Liver (tissue), 9 donors: ENCODE results near the gene XXYLT1. TPM values are rescaled to one million over a fixed set of nuclear protein-coding genes. Genes with fewer than 3 reads are reported as not detected.

Experiments used
- DNase-seq: peaks from one replicate; pipeline ENCODE4 v3.0.0-alpha.2; 2017; ENCODE audit warnings: low spot score
- H3K27ac ChIP-seq, 2 donors: one replicate each; pipeline ENCODE4 v1.7.0; 2013; ENCODE audit warnings: inconsistent platforms in 2 of 2, low read length in 2 of 2, control low read depth in 1 of 2, low read depth in 1 of 2, mild to moderate bottlenecking in 1 of 2
- H3K27me3 ChIP-seq, 4 donors: one replicate each; pipeline versions ENCODE4 v1.6.1 to v1.7.0; 2013; ENCODE audit warnings: low read length in 3 of 4, inconsistent platforms in 1 of 4, mild to moderate bottlenecking in 1 of 4, moderate library complexity in 1 of 4; ENCODE audit not compliant: control insufficient read depth in 4 of 4, insufficient read depth in 4 of 4
- H3K36me3 ChIP-seq, 4 donors: one replicate each; pipeline versions ENCODE4 v1.6.1 to v1.7.0; 2013; ENCODE audit warnings: low read length in 3 of 4, mild to moderate bottlenecking in 3 of 4, low read depth in 1 of 4, moderate library complexity in 1 of 4; ENCODE audit not compliant: control insufficient read depth in 4 of 4, insufficient read depth in 3 of 4
- H3K4me1 ChIP-seq, 4 donors: one replicate each; pipeline versions ENCODE4 v1.6.1 to v1.7.0; 2013; ENCODE audit warnings: low read length in 3 of 4, mild to moderate bottlenecking in 3 of 4, moderate library complexity in 1 of 4; ENCODE audit not compliant: control insufficient read depth in 4 of 4, insufficient read depth in 4 of 4
- H3K4me3 ChIP-seq, 3 donors: one replicate each; pipeline versions ENCODE4 v1.6.1 to v1.7.0; 2013; ENCODE audit warnings: low read length in 3 of 3, control low read depth in 1 of 3, low read depth in 1 of 3, mild to moderate bottlenecking in 1 of 3
- H3K9ac ChIP-seq, 2 donors: one replicate each; pipeline ENCODE4 v1.7.0; 2013; ENCODE audit warnings: low read length in 2 of 2, mild to moderate bottlenecking in 2 of 2, moderate library complexity in 2 of 2, control low read depth in 1 of 2, low read depth in 1 of 2
- H3K9me3 ChIP-seq, 4 donors: one replicate each; pipeline versions ENCODE4 v1.6.1 to v1.7.0; 2013; ENCODE audit warnings: low read length in 3 of 4; ENCODE audit not compliant: control insufficient read depth in 4 of 4
- EGR1 ChIP-seq, 2 donors: IDR thresholded peaks; 2 replicates each; pipeline ENCODE4 v1.6.1; 2016 to 2018; ENCODE audit warnings: antibody characterized with exemption in 2 of 2, low read depth in 2 of 2
- FOXA1 ChIP-seq: IDR thresholded peaks from 2 replicates; pipeline ENCODE4 v1.6.1; 2016; ENCODE audit warnings: antibody characterized with exemption
- FOXA2 ChIP-seq: IDR thresholded peaks from 2 replicates; pipeline ENCODE4 v1.6.1; 2016; ENCODE audit warnings: antibody characterized with exemption
- GABPA ChIP-seq, 2 donors: IDR thresholded peaks in 1 of 2; conservative IDR thresholded peaks in 1 of 2; 2 replicates each; pipeline ENCODE4 v1.6.1; 2016; ENCODE audit warnings: antibody characterized with exemption in 2 of 2, mild to moderate bottlenecking in 1 of 2, moderate library complexity in 1 of 2
- HNF4A ChIP-seq, 2 donors: conservative IDR thresholded peaks; 2 replicates each; pipeline ENCODE4 v1.6.1; 2016; ENCODE audit warnings: antibody characterized with exemption in 2 of 2, mild to moderate bottlenecking in 2 of 2
- HNF4G ChIP-seq: IDR thresholded peaks from 2 replicates; pipeline ENCODE4 v1.6.1; 2016; ENCODE audit warnings: antibody characterized with exemption
- JUND ChIP-seq, 2 donors: IDR thresholded peaks; 2 replicates each; pipeline ENCODE4 v1.6.1; 2016; ENCODE audit warnings: antibody characterized with exemption in 2 of 2
- NR2F2 ChIP-seq: IDR thresholded peaks from 2 replicates; pipeline ENCODE4 v1.6.1; 2016; ENCODE audit warnings: antibody characterized with exemption
- RAD21 ChIP-seq, 2 donors: IDR thresholded peaks; 2 replicates each; pipeline ENCODE4 v1.6.1; 2016; ENCODE audit warnings: antibody characterized with exemption in 2 of 2, mild to moderate bottlenecking in 2 of 2
- RXRA ChIP-seq, 2 donors: IDR thresholded peaks; 2 replicates each; pipeline ENCODE4 v1.6.1; 2017 to 2018; ENCODE audit warnings: antibody characterized with exemption in 2 of 2, mild to moderate bottlenecking in 1 of 2
- SP1 ChIP-seq: IDR thresholded peaks from 2 replicates; pipeline ENCODE4 v1.6.1; 2018; ENCODE audit warnings: antibody characterized with exemption, mild to moderate bottlenecking
- WGBS: extraction: QIAGEN DNeasy Blood & Tissue Kit; methylation state at CpG from one replicate; pipeline ENCODE4 v1.1.7; 2013; 5-methylcytosine and 5-hydroxymethylcytosine counted together
- polyA plus RNA-seq, 2 donors: library from polyadenylated mRNA; stranded (reverse) in 1 of 2; unstranded in 1 of 2; fragments of 200-250 nt in 1 of 2; fragments of >200 nt in 1 of 2; fragmentation: Nextera tagmentation in 1 of 2; extraction: Ambion mirVana in 1 of 2; gene quantifications; one replicate each; pipeline versions ENCODE4 v1.2.1 to v1.2.3, GENCODE V29; 2013 to 2015
- total RNA-seq, 2 donors: library from RNA; depleted of rRNA; stranded (reverse); fragments of >200 nt; gene quantifications; one replicate each; pipeline ENCODE4 v1.2.3, GENCODE V29; 2014
- TF ChIP-seq, protein P1 (sequence below): IDR thresholded peaks from 2 replicates; pipeline ENCODE4 v1.6.1; 2016; ENCODE audit warnings: antibody characterized with exemption
- TF ChIP-seq, protein P2 (sequence below): IDR thresholded peaks from 2 replicates; pipeline ENCODE4 v1.6.1; 2016; ENCODE audit warnings: antibody characterized with exemption, mild to moderate bottlenecking
- TF ChIP-seq, protein P3 (sequence below): fragments of 150-350 bp; IDR thresholded peaks from 2 replicates; pipeline ENCODE4 v1.5.1; 2017; ENCODE audit warnings: improper control_type of control experiment, low read depth, low read length; ENCODE audit not compliant: missing input control
- TF ChIP-seq, protein P4 (sequence below): IDR thresholded peaks from 2 replicates; pipeline ENCODE4 v1.6.1; 2016; ENCODE audit warnings: antibody characterized with exemption
- TF ChIP-seq, protein P5 (sequence below): IDR thresholded peaks from 2 replicates; pipeline ENCODE4 v1.6.1; 2016; ENCODE audit warnings: antibody characterized with exemption
- donor health status: healthy.
- donor health status: healthy.
- donor health status: healthy.
- donor health status: healthy.
- donor health status: healthy.

XXYLT1 gene
- total and polyA plus RNA-seq, 4 donors = 0.93 to 7.6 (median 2.8) TPM

DNA sequence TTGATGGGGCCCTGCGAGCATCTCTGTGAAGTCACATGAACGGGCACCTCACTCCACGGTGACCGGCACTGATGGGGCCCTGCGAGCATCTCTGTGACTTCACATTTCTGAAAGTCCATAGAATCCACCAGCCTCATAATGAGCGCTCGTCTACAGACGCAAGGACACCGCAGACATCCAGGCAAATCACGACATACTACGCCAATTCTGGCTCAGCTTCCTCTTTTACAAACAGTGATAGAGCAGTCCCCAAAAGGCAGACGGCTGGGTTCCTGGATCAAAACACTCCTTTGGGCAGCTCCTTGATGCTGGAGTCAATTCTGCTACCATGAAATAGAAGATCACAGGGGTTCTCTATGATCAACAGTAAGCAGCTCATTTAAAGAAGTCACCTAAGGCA is 125.4 kb downstream of the XXYLT1 start:
- H3K4me3 ChIP-seq = no peak overlapping the region
- no peaks in the 10 kb centered on the region for H3K27me3 ChIP-seq
- TF ChIP-seq, protein P1, sequence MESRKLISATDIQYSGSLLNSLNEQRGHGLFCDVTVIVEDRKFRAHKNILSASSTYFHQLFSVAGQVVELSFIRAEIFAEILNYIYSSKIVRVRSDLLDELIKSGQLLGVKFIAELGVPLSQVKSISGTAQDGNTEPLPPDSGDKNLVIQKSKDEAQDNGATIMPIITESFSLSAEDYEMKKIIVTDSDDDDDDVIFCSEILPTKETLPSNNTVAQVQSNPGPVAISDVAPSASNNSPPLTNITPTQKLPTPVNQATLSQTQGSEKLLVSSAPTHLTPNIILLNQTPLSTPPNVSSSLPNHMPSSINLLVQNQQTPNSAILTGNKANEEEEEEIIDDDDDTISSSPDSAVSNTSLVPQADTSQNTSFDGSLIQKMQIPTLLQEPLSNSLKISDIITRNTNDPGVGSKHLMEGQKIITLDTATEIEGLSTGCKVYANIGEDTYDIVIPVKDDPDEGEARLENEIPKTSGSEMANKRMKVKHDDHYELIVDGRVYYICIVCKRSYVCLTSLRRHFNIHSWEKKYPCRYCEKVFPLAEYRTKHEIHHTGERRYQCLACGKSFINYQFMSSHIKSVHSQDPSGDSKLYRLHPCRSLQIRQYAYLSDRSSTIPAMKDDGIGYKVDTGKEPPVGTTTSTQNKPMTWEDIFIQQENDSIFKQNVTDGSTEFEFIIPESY = no peak
- TF ChIP-seq, protein P2, sequence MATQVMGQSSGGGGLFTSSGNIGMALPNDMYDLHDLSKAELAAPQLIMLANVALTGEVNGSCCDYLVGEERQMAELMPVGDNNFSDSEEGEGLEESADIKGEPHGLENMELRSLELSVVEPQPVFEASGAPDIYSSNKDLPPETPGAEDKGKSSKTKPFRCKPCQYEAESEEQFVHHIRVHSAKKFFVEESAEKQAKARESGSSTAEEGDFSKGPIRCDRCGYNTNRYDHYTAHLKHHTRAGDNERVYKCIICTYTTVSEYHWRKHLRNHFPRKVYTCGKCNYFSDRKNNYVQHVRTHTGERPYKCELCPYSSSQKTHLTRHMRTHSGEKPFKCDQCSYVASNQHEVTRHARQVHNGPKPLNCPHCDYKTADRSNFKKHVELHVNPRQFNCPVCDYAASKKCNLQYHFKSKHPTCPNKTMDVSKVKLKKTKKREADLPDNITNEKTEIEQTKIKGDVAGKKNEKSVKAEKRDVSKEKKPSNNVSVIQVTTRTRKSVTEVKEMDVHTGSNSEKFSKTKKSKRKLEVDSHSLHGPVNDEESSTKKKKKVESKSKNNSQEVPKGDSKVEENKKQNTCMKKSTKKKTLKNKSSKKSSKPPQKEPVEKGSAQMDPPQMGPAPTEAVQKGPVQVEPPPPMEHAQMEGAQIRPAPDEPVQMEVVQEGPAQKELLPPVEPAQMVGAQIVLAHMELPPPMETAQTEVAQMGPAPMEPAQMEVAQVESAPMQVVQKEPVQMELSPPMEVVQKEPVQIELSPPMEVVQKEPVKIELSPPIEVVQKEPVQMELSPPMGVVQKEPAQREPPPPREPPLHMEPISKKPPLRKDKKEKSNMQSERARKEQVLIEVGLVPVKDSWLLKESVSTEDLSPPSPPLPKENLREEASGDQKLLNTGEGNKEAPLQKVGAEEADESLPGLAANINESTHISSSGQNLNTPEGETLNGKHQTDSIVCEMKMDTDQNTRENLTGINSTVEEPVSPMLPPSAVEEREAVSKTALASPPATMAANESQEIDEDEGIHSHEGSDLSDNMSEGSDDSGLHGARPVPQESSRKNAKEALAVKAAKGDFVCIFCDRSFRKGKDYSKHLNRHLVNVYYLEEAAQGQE = no peak
- TF ChIP-seq FOXA2 = no peak
- TF ChIP-seq FOXA1 = no peak
- TF ChIP-seq RXRA (IDR thresholded peaks at IDR 0.05) = no peak
- TF ChIP-seq, protein P3, sequence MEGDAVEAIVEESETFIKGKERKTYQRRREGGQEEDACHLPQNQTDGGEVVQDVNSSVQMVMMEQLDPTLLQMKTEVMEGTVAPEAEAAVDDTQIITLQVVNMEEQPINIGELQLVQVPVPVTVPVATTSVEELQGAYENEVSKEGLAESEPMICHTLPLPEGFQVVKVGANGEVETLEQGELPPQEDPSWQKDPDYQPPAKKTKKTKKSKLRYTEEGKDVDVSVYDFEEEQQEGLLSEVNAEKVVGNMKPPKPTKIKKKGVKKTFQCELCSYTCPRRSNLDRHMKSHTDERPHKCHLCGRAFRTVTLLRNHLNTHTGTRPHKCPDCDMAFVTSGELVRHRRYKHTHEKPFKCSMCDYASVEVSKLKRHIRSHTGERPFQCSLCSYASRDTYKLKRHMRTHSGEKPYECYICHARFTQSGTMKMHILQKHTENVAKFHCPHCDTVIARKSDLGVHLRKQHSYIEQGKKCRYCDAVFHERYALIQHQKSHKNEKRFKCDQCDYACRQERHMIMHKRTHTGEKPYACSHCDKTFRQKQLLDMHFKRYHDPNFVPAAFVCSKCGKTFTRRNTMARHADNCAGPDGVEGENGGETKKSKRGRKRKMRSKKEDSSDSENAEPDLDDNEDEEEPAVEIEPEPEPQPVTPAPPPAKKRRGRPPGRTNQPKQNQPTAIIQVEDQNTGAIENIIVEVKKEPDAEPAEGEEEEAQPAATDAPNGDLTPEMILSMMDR = no peak
- TF ChIP-seq EGR1 (IDR thresholded peaks at IDR 0.05; ENCODE audit: low read depth in 2 of 2) = no peak
- TF ChIP-seq, protein P4, sequence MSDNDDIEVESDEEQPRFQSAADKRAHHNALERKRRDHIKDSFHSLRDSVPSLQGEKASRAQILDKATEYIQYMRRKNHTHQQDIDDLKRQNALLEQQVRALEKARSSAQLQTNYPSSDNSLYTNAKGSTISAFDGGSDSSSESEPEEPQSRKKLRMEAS = no peak
- WGBS = 93% methylated on average over 12 of the region's 12 CpGs
- peaks cover 0 to under 1% (median 0%) of the 10 kb centered on the region in 4 donors for H3K4me1 ChIP-seq
- H3K9ac ChIP-seq = no peak overlapping the region
- H3K36me3 ChIP-seq = peaks cover 0 to 3% (median 0%) of the 10 kb centered on the region in 4 donors
- peaks cover 0 to 3% (median 1%) of the 10 kb centered on the region in 4 donors for H3K9me3 ChIP-seq
- H3K27ac ChIP-seq = no peak overlapping the region
- DNase-seq = no peak

DNA sequence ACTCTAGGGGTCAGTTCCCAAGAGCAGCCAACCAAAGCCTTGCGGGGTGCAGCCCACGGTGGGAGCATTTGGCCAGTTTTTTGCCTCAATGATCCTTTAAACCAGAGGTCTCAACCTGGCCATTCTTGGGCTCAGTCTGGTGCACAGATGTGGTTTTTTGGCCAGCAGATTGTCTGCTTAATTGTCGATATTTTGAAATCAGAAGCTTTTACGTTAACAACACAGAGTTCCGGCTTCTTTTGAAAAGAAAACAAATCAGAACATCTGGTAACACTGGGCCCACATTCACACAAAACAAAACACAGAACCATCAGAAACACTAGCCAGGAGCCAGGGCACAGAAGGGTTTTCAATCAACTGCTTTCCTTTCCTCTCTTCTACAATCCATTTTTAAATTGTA is 127.7 kb downstream of the XXYLT1 start:
- Histone ChIP-seq H3K27ac (no peak overlapping the region), H3K9me3 (peaks cover 0 to 3% (median 1%) of the 10 kb centered on the region in 4 donors), H3K9ac (no peak overlapping the region), H3K4me3 (no peak overlapping the region), H3K27me3 (no peaks in the 10 kb centered on the region), H3K36me3 (peaks cover 0 to 3% (median 0%) of the 10 kb centered on the region in 4 donors), H3K4me1 (no peaks in the 10 kb centered on the region)
- DNase-seq = no peak
- WGBS = 91% methylated on average over 5 of the region's 5 CpGs
- no peak for TF ChIP-seq EGR1 (IDR thresholded peaks at IDR 0.05; ENCODE audit: low read depth in 2 of 2)
- TF ChIP-seq FOXA1 = no peak
- TF ChIP-seq HNF4A (conservative IDR thresholded peaks at IDR 0.05) = no peak
- TF ChIP-seq SP1 = no peak
- no peak for TF ChIP-seq GABPA (IDR thresholded peaks at IDR 0.05 in 1 of 2, conservative IDR thresholded peaks at IDR 0.05 in 1 of 2)
- TF ChIP-seq, protein P4 = no peak
- TF ChIP-seq, protein P2 = no peak
- TF ChIP-seq, protein P3 = no peak
- no peak for TF ChIP-seq NR2F2
- TF ChIP-seq FOXA2 = no peak
- TF ChIP-seq RAD21 (IDR thresholded peaks at IDR 0.05) = no peak
- TF ChIP-seq JUND (IDR thresholded peaks at IDR 0.05) = no peak
- TF ChIP-seq HNF4G = no peak
- TF ChIP-seq, protein P5, sequence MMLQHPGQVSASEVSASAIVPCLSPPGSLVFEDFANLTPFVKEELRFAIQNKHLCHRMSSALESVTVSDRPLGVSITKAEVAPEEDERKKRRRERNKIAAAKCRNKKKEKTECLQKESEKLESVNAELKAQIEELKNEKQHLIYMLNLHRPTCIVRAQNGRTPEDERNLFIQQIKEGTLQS = no peak
